ENCODE measurements around the gene EPN2.

The EPN2 gene

DNA sequence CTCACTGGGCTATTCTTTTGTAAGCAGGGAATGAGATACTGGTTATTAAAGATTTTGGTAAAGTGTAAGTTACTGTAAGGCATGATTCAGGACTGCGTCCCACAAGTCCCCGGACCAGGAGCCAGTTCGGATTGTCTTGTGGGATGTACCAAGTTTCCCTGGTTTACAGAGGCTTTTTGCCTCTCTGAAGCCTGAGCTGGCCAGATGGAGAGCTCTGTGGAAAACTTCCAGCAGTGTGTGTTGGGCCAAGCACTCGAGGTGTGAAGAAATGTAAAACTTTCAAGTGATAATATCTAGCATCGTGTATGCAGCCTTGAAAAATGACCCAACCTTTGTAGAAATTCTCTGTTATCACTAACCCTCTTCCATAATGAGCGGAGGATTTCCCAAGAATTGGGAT lies 2.4 kb downstream of the EPN2 start:
- no peak for DNase-seq (ENCODE audit: low read depth)

DNA sequence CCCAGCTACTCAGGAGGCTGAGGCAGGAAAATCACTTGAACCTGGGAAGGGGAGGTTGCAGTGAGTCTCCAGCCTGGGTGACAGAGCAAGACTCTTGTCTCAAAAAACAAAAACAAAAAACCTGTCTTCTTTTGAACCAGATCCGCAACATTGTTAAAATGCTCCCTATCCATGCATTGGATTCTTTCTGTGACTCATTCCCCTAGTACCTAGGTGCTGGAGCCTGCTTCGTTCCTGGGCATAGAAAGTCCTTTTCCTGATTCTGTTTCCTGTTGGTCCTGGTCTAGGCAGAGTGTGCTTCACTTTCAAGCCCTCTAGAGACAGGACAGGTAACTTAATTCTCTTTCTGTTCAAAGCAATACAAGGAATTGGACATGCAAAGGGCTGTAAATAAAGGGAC lies 5.2 kb downstream of the EPN2 start:
- no peak for DNase-seq (ENCODE audit: low read depth)

DNA sequence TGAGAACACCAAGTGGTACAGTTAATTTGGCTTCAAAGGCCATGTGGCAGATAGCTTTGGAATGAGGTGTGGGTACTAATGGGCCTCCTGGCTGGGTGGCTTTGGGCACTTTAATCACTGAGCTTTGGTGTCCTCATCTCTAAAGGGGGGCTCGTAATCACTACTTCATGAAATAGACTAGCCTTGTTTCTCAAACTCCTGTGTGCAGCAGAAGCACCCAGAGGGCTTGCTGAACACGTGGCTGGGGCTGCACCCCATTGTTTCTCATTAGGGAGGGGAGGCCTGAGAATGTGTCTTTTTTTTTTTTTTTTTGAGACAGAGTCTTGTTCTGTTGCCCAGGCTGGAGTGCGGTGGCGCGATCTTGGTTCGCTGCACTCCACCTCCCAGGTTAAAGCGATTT lies 5.8 kb downstream of the EPN2 start:
- no peak for DNase-seq (ENCODE audit: low read depth)

DNA sequence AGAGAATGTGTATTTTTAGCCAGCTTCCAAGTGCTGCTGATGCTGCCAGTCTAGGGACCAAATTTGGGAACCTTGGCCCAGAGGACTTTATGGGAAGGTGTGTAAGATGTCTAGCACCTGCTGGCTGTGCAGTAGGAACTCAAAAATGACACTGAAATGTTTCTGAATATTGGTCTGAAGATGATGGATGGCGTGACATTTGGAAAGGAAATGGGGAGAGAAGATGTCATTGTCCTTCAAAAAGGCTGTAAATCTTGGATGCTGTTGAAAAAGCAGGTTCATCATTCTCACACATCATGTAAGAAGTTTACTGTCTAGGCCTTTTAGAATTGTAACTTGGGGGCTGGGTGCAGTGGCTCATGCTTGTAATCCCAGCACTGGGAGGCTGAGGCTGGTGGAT lies 6.7 kb downstream of the EPN2 start:
- no peak for DNase-seq (ENCODE audit: low read depth)

DNA sequence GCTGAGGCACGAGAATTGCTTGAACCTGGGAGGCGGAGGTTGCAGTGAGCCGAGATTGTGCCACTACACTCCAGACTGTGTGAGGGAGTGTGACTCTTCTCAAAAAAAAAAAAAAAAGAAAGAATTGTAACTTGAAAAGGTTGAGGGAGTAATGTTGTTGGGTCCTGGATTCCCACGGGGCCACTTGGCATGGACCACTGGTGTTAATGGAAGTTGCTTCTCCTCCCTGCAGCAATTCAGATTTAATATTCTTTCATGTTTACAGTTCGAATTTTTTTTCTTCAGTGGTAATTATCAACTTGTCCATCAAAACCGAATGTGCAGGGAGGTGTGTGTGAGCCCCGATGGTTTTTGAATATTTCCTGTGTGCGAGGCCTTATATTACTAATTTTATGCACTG lies 7.2 kb downstream of the EPN2 start:
- DNase-seq (ENCODE audit: low read depth) = no peak

DNA sequence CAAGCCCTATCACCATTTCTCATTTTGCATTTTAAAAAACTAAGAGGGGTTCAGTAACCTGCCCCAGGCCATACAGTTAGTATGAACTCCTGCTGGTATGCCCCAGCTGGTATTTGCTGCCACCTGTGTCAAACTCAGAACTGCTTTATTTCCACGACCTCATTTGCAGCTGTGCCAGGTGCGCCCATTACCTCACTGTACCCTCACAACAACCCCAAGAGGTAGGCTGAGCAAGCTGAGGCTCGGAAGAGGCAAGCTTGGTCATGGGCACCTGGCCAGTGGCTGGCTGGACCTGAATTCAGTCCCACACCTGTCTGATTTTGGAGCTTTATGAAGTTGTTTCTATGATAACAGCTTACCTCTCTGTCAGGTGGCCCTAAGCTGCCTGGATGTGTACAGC lies 7.6 kb downstream of the EPN2 start:
- DNase-seq (ENCODE audit: low read depth) = no peak

DNA sequence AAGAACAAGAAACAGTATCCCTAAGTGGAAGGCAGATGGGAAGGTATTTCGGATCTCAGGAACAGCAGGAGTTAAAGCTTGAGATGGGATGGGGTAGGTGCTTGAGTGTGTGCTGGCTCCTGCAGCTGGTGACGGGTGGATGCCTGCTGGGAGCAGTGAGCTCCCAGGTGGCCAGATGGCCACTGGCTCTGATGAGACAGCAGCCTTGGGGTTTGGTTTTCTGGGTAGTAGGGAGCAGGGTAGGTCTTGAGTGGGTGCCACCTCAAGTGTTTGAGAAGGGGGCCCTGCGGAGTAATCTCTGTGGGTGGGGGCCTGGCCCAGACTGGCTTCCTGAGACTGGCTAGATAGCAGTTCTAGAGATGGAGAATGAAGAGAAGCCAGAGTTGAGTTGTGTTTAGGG lies 10.3 kb downstream of the EPN2 start:
- DNase-seq (ENCODE audit: low read depth) = no peak

DNA sequence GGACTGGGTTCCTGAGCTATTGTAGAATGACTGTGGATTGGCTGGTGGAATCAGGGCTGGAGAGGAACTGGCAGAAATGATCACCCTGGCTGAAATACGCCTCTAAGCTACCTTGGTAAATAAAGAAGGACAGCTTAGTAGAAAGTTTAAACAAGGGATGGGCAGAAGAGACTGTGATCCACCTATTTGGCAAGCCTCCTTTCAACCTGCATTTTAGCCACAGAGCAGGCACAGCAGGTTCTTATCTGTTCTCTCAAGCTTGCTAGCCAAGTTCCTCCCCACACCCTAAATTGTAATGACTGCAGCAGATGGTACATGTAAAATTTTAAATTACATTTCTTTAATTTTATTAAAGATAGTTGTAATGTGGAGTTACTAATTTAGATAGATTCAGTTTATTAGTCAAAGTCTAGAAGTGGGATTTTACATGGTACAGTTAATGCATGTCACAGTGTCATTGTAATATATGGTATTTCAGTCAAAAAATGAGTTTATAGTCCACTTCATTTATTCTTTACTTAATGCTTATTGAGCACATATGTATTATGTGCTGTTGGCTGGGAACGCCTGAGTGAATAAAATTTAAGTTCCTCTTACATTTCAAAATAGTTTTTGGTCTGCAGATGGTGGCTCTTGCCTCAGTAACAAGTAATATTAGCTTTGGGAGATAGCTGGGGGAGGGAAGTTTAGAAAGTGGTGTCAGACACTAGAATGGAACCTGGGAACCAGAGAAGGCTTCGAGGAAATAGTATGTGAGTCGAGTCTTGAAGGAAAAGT lies 11.2 kb downstream of the EPN2 start:
- no peak for DNase-seq (ENCODE audit: low read depth)

DNA sequence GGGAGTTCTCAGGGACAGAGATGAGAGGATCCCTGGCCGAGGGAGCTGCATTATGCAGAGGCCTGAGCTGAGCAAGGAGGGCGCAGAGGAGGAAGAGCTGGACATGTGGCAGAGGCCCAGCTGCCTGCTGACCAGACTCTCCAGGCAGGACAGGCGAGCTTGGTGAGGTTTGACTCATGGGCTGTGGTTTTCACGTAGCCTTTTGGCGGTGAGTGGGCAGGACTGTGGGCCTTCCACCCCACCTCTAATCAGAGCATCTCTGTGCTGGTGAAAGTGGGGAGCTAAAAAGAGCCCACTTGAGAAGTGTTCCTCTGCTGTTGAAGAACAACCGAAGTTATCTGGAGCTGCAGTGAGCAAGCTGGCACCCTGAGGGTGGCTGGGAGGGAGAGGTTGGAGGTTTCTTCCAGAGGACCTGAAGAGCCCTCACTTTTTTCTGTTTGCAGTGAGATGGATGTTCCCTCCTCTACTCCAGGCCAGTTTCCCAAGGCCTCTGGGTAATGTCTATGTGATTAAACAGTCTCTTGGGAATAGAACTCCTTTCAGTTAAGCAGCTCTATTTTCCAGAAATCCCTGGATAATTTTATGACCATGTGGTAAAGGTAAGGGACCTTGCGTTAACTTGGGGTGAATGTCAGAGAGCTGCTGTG lies 11.9 kb downstream of the EPN2 start:
- no peak for DNase-seq (ENCODE audit: low read depth)

DNA sequence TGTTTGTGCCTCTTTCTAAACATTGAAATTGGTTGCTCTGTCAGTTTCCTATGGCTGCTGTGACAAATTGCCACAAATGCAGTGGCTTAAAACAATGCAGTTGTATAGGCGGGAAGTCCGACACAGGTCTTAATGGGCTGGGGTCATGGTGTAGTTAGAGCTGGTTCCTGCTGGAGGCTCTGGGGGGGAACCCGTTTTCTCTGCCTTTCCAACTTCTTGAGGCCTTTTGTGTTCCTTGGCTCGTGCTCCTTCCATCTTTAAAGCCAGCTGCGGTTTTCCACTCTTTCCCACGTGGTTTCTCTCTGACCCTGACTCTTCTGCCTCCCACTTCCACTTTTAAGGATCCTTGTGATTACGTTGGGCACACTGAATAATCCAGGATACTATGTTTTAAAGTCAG lies 12.5 kb downstream of the EPN2 start:
- no peak for DNase-seq (ENCODE audit: low read depth)

DNA sequence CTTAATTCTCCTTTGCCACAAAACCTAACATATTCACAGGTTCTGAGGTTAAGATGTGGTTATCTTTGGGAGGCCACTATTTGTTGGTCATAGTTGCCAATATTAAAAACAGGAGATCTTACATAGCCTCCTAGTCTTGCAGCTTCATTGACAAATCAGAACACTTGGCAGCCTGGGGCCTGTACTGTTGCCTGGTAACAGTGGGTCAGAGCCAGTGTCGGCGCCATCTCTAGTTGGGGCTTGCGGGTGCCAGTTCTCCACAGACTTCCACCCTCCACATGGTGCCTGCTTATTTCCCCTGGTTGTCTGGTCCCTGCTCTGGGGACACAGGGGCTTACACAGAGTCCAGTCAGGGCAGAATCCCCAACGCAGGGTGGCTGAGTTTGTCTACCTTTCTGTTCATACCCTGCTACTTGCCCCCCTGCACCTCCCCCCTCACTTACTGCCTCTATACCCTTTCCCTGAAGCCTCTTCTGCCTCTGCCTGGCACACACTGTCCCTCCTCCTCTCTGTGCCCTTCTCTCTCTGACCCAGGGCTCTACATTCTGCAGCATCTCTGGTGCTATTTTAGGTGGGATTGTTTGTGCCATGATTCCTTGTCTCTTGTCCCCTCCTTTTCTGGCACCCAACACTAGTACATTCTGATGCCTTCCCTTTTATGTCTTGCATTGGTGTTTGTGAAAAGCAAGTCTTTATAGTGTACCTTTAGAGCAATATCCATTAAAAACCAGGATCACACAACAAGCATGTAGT lies 13.4 kb downstream of the EPN2 start:
- no peak for DNase-seq (ENCODE audit: low read depth)

DNA sequence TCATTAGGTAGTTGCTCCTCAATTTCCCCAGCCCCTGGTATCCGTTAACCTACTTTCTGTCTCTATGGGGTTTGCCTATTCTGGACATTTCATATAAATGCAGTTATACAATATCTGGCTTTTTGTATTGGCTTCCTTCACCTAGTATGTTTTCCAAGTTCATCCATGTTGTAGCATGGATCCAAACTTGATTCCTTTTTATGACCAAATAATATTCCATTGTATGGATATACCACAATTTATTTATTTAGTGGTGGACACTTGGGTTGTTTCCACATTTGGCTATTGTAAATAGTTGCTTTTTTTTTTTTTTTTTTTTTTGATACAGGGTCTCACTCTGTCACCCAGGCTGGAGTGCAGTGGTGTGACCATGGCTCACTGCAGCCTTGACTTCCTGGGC lies 15.9 kb downstream of the EPN2 start:
- no peak for DNase-seq (ENCODE audit: low read depth)

DNA sequence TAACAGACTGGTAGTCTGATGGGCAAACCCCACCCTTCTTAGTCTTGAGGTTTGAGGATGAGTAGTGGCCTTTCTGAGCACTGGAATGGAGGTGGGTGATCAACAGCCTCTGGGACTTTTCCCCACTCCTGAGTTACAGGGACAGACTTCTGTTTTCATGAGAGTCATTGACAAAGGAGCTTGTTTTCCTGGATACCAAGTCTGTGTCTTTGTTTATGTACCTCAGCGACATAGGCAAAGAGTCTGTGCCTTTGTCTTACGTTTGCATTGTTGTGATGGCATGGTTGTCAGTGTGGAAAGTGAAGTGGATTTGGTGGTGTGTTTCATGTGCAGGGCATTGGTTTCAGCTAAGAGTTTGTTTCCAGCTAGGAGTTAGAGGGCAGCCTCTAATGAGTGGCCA lies 17.5 kb downstream of the EPN2 start:
- DNase-seq (ENCODE audit: low read depth) = no peak

DNA sequence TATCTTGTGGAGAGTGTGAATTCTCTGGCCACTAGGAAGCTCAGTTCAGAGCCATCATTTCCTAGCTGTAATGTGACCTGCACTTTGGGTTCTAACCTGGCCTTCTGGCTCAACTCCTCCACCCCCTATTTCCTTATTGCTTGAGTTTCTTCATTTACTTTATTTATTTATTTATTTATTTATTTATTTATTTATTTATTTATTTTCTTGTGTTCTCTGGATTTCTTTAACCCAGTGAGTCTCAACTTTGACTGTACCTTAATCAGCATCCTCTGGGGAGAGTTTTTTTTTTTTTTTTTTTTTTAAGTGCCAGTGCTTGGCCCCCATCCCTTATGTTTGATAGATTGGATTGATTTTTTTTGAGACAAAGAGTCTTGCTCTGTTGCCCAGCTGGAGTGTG lies 18.1 kb downstream of the EPN2 start:
- DNase-seq (ENCODE audit: low read depth) = no peak

DNA sequence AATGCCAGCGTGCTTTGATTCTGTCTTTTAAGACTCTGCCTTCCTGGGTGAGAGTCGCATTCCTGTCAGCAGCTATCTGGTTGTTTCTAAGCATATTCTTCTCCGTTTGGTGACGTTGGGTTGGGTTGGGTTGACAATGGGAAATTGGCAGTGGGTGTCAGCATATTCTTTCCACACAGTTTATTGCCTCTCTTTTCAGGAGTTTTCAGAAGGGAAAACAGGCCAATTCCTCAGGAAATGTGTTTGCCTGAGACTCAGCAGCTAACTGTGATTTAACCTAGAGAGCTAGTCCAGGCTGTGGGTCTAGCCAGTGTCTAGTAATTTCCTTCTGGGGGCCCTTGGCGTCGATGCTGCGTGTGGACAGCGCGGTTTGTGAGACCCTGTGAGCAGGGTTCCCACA lies 21.2 kb downstream of the EPN2 start:
- DNase-seq (ENCODE audit: low read depth) = no peak

DNA sequence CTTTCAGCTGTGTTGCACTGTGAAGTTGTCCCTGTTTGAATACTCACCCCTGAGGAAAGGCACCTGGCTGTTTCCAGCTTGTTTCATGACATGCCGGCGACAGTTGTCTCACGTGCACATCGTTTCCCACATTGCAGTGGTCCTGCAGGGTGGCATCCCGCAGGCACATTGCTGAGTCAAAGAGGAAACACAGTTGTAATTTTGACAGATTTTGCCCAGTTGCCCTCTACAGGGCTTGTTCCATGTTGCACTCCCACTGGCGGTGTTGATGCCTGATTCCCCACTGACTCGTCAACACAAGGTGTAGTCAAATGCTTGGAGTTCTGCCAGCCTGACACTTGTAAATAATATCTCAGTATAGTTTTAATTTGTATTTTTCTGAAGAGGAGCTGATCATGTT lies 23.8 kb downstream of the EPN2 start:
- no peak for DNase-seq (ENCODE audit: low read depth)

DNA sequence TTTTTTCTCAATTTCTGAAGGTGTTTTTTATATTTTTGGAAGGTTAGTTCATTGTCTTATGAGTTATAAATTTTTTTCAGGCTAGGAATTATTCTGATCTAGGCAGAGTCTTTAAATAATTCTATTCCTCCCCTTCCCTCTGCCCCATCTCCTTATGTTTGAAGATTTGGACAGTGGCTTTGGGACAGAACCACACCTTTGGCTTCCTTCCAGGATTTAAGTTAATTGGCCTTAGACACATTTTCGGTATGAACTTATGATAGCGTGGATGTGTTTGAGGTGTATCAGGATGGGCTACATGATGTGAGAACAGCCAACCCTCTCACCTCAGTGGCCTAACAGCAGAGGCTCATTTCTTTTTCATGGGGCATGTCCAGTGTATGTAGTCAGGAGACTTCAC lies 24.3 kb downstream of the EPN2 start:
- no peak for DNase-seq (ENCODE audit: low read depth)

DNA sequence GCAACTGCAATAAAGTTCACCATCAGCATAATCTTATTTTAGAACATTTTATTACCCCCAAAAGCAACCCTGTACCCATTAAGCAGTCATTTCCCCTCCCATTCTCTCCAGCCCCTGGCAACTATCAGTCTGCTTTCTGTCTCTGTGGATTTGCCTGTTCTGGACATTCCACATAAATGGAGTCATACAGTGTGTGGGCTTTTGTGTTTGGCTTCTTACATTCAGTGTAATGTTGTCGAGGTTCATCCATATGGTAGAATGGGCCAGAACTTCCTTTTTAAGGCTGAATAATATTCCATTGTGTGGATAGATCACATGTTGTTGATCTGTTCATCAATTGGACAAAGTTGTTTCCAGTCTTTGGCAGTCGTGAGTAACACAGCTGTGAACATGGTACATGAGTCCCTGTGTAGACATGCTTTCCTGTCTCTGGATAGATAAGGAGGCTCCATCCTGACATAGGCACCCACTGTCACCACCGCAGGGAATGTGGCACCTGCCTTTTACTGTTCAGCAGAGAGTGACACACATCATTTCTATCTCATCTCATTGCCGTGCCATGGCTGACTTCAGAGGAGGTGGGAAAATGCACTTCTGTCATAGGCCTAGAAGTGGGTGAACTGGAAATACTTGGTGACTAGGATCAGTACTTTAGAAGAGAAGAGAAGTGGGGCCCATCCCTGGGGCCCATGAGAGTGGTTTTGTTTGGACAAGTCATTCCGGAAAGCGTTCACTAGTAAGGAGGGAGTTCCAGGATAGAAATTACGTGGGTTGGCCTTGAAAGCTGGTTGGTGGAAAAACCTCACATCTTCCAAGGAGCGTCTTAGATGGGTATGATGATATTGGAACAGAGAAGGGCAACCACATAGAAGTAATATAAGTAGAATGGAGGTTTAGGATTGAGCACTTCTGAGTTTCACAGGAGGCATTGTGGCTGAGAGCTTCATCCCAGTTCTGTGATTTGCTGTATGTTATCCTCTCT lies 25.8 kb downstream of the EPN2 start:
- DNase-seq (ENCODE audit: low read depth) = no peak

DNA sequence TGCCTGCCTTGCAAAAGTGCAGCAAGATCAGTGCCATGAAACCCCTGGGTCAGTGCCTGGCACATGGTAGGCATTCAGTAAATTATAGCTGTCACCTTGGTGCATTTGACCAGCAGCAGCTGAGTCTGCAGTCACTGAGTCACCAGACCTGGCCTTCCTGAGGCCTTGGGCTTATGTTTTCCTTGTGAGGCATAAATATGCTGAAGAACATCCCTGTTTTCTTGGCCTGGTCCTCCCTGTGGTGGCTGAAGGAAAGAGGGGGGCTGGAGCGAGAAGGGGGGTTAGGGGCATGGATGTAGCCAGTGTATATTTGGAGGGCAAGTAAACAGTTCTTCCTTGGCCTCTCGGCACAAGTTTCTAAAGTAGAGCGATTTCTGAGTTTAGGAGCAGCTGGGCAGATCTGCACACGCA lies 26.5 kb downstream of the EPN2 start:
- no peak for DNase-seq (ENCODE audit: low read depth)

DNA sequence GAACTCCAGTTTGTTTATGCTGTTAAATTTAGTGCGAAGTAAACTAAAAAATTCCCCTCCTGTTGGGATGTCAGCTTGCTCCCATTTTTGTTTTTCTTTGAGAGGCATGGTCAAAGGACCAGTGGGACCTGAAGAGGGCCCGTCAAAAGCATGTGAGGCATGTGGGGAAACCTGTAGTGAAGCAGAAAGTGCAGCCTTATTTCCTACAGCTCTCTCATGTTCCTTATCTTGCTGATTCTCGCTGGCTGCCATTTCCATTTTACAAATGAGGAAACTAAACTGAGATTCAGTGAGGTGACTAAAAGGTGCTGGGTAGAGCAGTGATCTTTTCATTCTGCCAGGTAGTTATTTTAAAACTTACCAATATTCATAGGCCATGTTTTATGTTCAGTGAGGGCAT lies 27.1 kb downstream of the EPN2 start:
- DNase-seq (ENCODE audit: low read depth) = no peak

DNA sequence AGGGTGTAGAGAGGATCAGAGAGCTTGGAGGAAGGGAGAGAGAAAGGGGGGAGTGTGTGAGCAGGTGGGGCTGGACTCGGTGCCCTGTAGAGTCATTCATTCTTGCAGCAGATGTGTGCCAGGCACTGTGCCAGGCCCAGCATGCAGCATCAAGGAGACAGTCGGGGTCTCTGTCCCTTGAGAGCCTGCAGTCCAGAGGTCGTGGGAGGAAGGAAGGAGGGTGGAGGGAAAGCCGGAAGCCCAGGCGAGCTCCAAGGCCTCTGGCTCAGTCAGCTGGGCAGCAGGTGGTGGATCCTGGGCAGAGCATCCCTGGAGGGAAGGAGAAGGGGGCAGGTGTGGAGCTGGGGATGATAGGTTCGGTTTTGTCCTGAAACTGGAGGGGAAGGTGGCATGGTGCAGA lies 27.5 kb downstream of the EPN2 start:
- no peak for DNase-seq (ENCODE audit: low read depth)

DNA sequence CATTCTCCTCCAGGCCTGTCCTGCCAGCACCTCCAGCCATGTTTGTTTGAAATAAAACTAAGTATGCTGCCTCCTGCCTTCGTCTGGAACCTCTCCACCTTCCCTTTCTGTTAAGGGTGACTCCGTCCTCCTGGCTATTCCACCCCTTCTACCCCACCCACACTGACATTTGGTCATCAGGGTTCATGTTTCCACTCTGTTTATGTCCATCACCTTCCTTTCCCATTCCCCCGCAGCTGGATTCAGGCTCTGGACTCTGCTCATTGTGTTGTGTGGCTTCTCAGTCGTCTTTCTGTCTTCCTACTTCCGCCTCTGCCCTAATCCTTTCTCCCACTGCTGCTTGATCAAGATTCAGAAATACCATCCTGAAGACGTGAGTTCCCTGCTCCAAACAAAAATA lies 28.6 kb downstream of the EPN2 start:
- DNase-seq (ENCODE audit: low read depth) = no peak

Data from activated gamma-delta T cell treated with anti-CD3 and anti-CD28 coated beads, Interleukin-2, amount 50 U/mL, for 16 hours (primary cell).